ENCODE results near the gene VPS26C.

VPS26C gene

GRCh38 chr21:37248298-37248697 lies 18.8 kb downstream of the VPS26C start:
- TF ChIP-seq CTCF (IDR thresholded peaks at IDR 0.05) (no peak), ZFX (IDR thresholded peaks at IDR 0.05; ENCODE audit: borderline replicate concordance) (no peak)
- H3K27ac ChIP-seq: no peak overlapping the region

GRCh38 chr21:37245151-37245550 lies 22.0 kb downstream of the VPS26C start:
- no peak overlapping the region for H3K27ac ChIP-seq
- TF ChIP-seq ZFX (IDR thresholded peaks at IDR 0.05; ENCODE audit: borderline replicate concordance) (no peak), CTCF (IDR thresholded peaks at IDR 0.05) (no peak)

GRCh38 chr21:37244501-37245095 lies 22.5 kb downstream of the VPS26C start:
- TF ChIP-seq ZFX (IDR thresholded peaks at IDR 0.05; ENCODE audit: borderline replicate concordance) (no peak), CTCF (IDR thresholded peaks at IDR 0.05) (no peak)
- H3K27ac ChIP-seq: no peak overlapping the region

GRCh38 chr21:37243961-37244360 lies 23.2 kb downstream of the VPS26C start:
- TF ChIP-seq ZFX (IDR thresholded peaks at IDR 0.05; ENCODE audit: borderline replicate concordance): no peak
- TF ChIP-seq CTCF (IDR thresholded peaks at IDR 0.05): no peak
- H3K27ac ChIP-seq: no peak overlapping the region

GRCh38 chr21:37241426-37241825 lies 25.7 kb downstream of the VPS26C start:
- no peak overlapping the region for H3K27ac ChIP-seq
- no peak for TF ChIP-seq ZFX (IDR thresholded peaks at IDR 0.05; ENCODE audit: borderline replicate concordance)
- no peak for TF ChIP-seq CTCF (IDR thresholded peaks at IDR 0.05)

- H3K27ac ChIP-seq: no peak overlapping the region
Measured at GRCh38 chr21:37240978-37241377, 26.2 kb downstream of the VPS26C start.

More at GRCh38 chr21:37240978-37241377, 26.2 kb downstream of the VPS26C start:
- TF ChIP-seq ZFX (IDR thresholded peaks at IDR 0.05; ENCODE audit: borderline replicate concordance) (no peak), CTCF (IDR thresholded peaks at IDR 0.05) (no peak)
